HL-60/S4 treated with phorbol 12-myristate 13-acetate at 8.2 ng/mL for 4 days and 3 days (cell line): ENCODE measurements around the gene CYGB.
"Not testable (repeated sequence)": the region's sequence is repeated elsewhere in the genome, so short reads cannot be mapped to it uniquely, and the experiment has no call there.

Source experiments
- in situ Hi-C: fragments of 300-500 bp; cut with MboI; formaldehyde crosslinking; loops from 2 replicates; pipeline ENCODE4 v1.15.0; 2022; ENCODE audit warnings: low sequenced_read_pairs

The CYGB gene

GRCh38 chr17:76567634-76568432, 30.3 kb upstream of the CYGB start:
- in situ Hi-C loops, result no loop called here

GRCh38 chr17:76566988-76567431, 29.5 kb upstream of the CYGB start:
- in situ Hi-C loops, result no loop called here

GRCh38 chr17:76566613-76566943, 29.1 kb upstream of the CYGB start:
- in situ Hi-C loops, result no loop called here

GRCh38 chr17:76565728-76566612, 28.5 kb upstream of the CYGB start:
- in situ Hi-C loops, result no loop called here

GRCh38 chr17:76564991-76565727, 27.6 kb upstream of the CYGB start:
- in situ Hi-C loops, result not testable (repeated sequence)

- in situ Hi-C loops, result not testable (repeated sequence)
Observed at GRCh38 chr17:76563359-76563758, 25.9 kb upstream of the CYGB start.

- in situ Hi-C loops, result no loop called here
Observed at GRCh38 chr17:76562734-76563148, 25.2 kb upstream of the CYGB start.

GRCh38 chr17:76561799-76562268, 24.3 kb upstream of the CYGB start:
- in situ Hi-C loops, result no loop called here

- in situ Hi-C loops, result no loop called here
Observed at GRCh38 chr17:76561332-76561731, 23.8 kb upstream of the CYGB start.

GRCh38 chr17:76560877-76561221, 23.3 kb upstream of the CYGB start:
- in situ Hi-C loops, result no loop called here

- in situ Hi-C loops, result no loop called here
Observed at GRCh38 chr17:76560036-76560876, 22.7 kb upstream of the CYGB start.

- in situ Hi-C loops, result not testable (repeated sequence)
Observed at GRCh38 chr17:76559460-76559859, 22.0 kb upstream of the CYGB start.

- in situ Hi-C loops, result no loop called here
Observed at GRCh38 chr17:76558198-76559095, 20.9 kb upstream of the CYGB start.

GRCh38 chr17:76557368-76558197, 20.1 kb upstream of the CYGB start:
- in situ Hi-C loops, result no loop called here

- in situ Hi-C loops, result no loop called here
Observed at GRCh38 chr17:76556765-76557367, 19.4 kb upstream of the CYGB start.

GRCh38 chr17:76554131-76554530, 16.6 kb upstream of the CYGB start:
- in situ Hi-C loops, result no loop called here

- in situ Hi-C loops, result no loop called here
Observed at GRCh38 chr17:76553178-76553908, 15.8 kb upstream of the CYGB start.
